GM23248 (cell line): ENCODE data around the gene FOXD4L6.
"Not testable (repeated sequence)": the region's sequence is repeated elsewhere in the genome, so short reads cannot be mapped to it uniquely, and the experiment has no call there.

Source experiments
- EZH2 ChIP-seq: fragments of 200-600 bp; sonication (generic); IDR thresholded peaks from 2 replicates; pipeline ENCODE4 v1.6.1; 2018; ENCODE audit warnings: antibody characterized with exemption, mild to moderate bottlenecking; ENCODE audit not compliant: insufficient read depth, poor library complexity, severe bottlenecking
- EZH2phosphoT487 ChIP-seq: fragments of 200-600 bp; sonication (generic); IDR thresholded peaks from 2 replicates; pipeline ENCODE4 v1.6.1; 2018; ENCODE audit warnings: antibody characterized with exemption, moderate library complexity, mild to moderate bottlenecking, low read depth; ENCODE audit not compliant: insufficient read depth

GRCh38 chr9:41126746-41127446 is 1.6 kb downstream of the FOXD4L6 start:
- TF ChIP-seq EZH2, EZH2phosphoT487: not testable (repeated sequence)
